Mesenteric fat pad (tissue), 1 donor: ENCODE measurements around the gene ZC3H7B. TPM values are rescaled to one million over a fixed set of nuclear protein-coding genes. Genes with fewer than 3 reads are reported as not detected.

Experiments used
- DNase-seq: peaks from one replicate; pipeline ENCODE4 v3.0.0-alpha.2; 2020; ENCODE audit warnings: low spot score
- total RNA-seq: library from RNA; stranded (reverse); fragmentation: NEBNext Ultra II Directional; extraction: Animal tissue kit (Norgen Biotek cat#: 25700); gene quantifications from one replicate; pipeline ENCODE4 v1.2.1, GENCODE V29; 2021
- donor health status: DM: yes; HTN: yes; CAD: no.

Gene ZC3H7B
- total RNA-seq, 1 donor from 2014 or later = 55.6 TPM

- no peak for DNase-seq
Measured at GRCh38 chr22:41352058-41352457, 50.7 kb downstream of the ZC3H7B start.

GRCh38 chr22:41353862-41354575, 52.7 kb downstream of the ZC3H7B start:
- DNase-seq = no peak

- DNase-seq = no peak
Measured at GRCh38 chr22:41354979-41355378, 53.7 kb downstream of the ZC3H7B start.

GRCh38 chr22:41355895-41356294, 54.6 kb downstream of the ZC3H7B start:
- no peak for DNase-seq

GRCh38 chr22:41356430-41357028, 55.2 kb downstream of the ZC3H7B start:
- no peak for DNase-seq

GRCh38 chr22:41357191-41357590, 55.9 kb downstream of the ZC3H7B start:
- no peak for DNase-seq

- no peak for DNase-seq
Measured at GRCh38 chr22:41358927-41359326, 57.6 kb downstream of the ZC3H7B start.

GRCh38 chr22:41359376-41359775, 58.1 kb downstream of the ZC3H7B start:
- no peak for DNase-seq

- no peak for DNase-seq
Measured at GRCh38 chr22:41360126-41360525, 58.8 kb downstream of the ZC3H7B start.

GRCh38 chr22:41361716-41362310, 60.5 kb downstream of the ZC3H7B start:
- no peak for DNase-seq

- no peak for DNase-seq
Measured at GRCh38 chr22:41362615-41363014, 61.3 kb downstream of the ZC3H7B start.

- no peak for DNase-seq
Measured at GRCh38 chr22:41364233-41364632, 62.9 kb downstream of the ZC3H7B start.

GRCh38 chr22:41364955-41365354, 63.6 kb downstream of the ZC3H7B start:
- DNase-seq = no peak

- DNase-seq = no peak
Measured at GRCh38 chr22:41365425-41365824, 64.1 kb downstream of the ZC3H7B start.

- DNase-seq = no peak
Measured at GRCh38 chr22:41366323-41367029, 65.2 kb downstream of the ZC3H7B start.

- peak; percentile 98 for DNase-seq
Measured at GRCh38 chr22:41367039-41367679, 65.8 kb downstream of the ZC3H7B start.

GRCh38 chr22:41367680-41368542, 66.6 kb downstream of the ZC3H7B start:
- DNase-seq = no peak

GRCh38 chr22:41368543-41369423, 67.5 kb downstream of the ZC3H7B start:
- DNase-seq = no peak

GRCh38 chr22:41369424-41369745, 68.1 kb downstream of the ZC3H7B start:
- no peak for DNase-seq

- no peak for DNase-seq
Measured at GRCh38 chr22:41369837-41370236, 68.5 kb downstream of the ZC3H7B start.
